ENCODE data around the gene CNTFR.
A peak's percentile ranks its signal among the peaks of the same experiment; 100 is the strongest.

CNTFR gene

DNA sequence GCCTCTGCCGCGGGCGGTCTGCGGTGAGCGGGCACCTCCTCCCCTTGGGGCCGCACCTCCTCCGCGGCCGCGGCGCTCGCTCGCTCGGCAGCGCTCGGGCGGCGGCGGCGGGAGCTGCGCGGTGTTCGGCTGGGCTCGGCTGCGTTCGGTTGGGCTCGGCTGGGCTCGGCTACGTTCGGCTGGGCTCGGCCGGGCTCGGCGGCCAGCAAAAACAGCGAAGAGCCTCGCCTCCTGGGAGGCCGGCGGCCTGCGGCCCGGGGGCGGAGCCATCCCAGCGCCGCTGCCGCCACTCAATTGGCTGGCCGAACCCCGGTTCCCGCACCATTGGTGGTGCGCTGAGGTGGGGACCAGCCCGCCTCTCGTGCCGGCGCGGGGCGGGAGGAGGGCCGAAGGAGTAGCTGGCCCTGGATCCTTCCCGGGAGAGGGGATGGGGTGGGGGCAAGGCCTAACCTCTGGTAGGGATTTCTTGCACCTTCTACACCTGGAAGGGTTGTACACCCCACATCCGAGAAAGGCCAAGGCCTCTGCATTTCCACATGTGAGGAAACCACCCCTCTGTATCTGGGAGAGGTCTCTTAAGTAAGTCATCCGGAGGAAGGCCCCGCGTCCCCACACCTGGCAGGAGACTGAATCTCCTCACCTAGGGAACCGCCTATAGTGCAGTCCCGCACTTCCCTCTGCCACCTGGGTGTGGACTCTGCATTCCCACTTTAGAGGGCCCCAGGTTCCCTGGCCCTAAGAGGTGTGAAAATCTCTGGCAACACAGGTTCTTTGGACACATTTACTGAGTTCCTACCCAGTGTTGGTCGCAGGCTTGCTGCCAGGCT lies 66.3 kb downstream of the CNTFR start, which contains the start of gene ENHO:
TSS of gene ENHO (minus strand) at position 20 of the 827 bp plus-strand sequence. CDS start 1,295 bp downstream, outside the sequence.
- peak; percentile 86 for DNase-seq (ENCODE audit: low spot score)

- DNase-seq (ENCODE audit: low spot score), result peak; percentile 47
These were observed 67.2 kb downstream of the CNTFR start for GRCh38 chr9:34522091-34522887.

GRCh38 chr9:34521406-34522045 lies 68.0 kb downstream of the CNTFR start:
- no peak for DNase-seq (ENCODE audit: low spot score)

DNA sequence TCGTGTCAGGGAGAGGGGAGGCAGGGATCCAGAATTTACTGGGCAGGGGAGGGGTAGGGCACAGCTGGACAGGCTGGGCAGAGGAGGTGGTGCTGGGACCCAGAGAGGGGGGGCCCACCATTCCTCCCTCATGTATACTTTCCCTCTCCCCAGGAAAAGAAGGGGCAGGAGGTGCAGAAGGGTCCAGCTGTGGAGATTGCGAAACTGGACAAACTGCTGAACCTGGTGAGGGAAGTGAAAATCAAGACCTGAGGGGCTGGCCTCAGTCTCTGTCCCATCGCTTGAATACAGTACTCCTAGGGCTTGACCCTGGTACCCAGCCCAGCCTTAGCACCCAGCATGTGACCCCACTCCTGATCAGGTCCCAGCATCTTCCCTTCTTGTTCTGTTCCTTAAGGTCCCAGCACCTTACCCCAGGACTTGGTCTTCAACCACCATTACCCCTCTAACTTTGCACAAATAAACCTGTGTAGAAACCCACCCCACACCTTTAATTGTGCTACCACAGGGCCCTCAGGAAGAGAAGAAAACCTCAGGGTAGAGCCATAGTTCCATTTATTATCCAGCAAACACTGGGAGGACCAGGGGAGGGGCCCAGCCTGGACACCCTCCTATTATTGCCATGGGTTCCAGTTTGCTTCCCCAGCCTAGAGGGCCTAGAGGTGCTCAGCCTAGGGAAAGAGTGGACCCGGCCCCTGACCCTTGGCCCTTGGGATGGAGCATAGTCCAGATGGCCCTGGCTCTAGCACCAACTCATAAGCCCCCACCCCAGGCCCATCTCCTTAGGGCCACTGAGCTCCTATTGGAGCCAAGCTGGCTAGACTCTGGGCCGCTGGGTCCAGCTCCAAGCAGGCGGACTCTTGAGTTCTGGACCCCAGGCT lies 68.8 kb downstream of the CNTFR start:
- DNase-seq (ENCODE audit: low spot score), result no peak

DNA sequence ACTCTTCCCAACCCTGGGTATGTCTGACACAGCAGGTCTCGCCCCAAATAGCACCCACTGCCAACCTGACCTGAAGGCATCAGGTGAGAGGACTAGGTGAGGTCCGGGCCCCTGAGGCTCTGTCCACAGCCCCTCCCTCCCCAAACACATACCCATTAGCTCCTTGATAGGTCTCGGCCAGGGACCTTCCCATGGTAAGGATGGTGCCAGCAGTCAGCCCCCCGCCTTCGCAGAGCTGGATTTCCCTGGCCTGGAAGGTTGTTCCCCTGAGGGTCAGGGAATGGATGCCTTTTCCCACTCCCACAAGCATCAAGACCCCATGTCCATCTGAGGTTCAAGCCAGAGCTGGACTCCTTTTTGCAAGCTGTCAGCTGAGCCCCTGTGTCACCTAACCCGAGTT lies 69.4 kb downstream of the CNTFR start:
- no peak for DNase-seq (ENCODE audit: low spot score)

DNA sequence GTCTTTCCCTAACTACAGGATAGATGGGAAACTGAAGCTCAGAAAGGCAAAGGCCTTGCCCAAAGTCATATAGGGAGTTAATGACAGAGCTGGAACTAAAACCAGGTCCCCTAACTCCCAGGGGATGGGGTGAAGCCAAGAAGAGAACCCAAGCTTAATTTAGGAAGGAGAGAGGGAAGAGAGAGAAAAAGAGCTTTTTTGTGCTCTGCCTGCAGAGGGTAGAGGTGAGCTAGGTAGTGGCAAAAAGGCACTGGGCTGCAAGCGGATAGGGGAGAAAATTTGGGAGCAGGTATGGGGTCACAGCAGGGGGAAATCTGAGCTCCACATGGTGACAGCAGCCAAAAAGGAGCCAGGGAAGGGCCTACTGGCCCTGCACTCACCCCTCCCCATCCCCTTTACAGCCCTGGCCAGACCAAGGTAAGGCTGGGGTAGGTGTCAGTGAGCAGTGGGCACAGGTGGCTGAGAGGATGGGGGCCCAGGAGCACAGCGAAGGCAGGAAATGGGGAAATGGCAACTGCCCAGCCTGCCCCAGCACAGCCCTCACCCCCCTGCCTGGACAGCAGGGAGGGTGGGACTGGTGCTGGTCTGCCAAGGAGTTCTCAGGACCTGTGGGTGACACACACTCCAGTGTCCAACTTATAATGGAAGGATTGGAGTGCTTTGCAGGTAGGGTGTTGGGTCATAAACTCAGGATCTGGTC lies 70.1 kb downstream of the CNTFR start:
- DNase-seq (ENCODE audit: low spot score), result no peak

DNA sequence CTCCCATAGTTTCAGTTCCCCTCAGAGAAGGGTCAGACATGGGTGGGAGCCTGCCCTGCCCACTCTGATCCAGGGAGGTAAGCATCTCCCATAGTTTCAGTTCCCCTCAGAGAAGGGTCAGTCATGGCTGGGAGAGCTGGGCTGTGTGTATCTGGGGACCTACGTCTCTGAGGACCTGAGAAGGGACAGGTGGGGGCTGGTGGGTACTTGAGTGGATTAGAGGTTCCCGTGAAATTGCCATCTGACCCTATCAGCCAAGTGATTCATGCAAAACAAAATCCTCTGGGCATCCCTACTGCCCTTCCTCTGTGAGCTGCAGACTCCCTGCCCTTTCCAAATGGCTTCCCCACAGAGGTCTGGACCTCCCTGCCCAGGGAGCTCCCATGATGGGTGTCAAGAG lies 70.6 kb downstream of the CNTFR start:
- no peak for DNase-seq (ENCODE audit: low spot score)

- DNase-seq (ENCODE audit: low spot score), result no peak
These were observed 71.4 kb downstream of the CNTFR start for GRCh38 chr9:34518110-34518616.

- no peak for DNase-seq (ENCODE audit: low spot score)
These were observed 72.3 kb downstream of the CNTFR start for GRCh38 chr9:34517185-34517584.

DNA sequence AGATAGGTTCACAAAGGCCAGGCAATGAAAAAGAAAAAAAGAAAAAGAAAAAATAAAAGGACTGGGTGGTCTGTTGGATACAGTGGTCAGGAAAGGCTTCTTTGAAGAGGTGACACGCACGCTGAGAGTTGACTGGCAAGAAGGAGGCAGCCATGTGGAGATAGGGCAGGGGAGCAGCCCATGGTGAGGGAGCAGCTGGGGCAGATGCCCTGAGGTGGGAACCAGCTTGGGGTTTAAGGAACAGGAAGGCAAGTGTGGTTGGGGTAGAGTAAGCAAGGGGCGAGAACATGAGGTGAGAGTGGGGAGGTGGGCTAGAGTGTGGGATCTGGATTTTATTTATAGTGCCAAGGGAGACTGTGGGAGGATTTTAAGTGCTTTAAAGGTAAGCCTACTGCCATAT lies 73.6 kb downstream of the CNTFR start:
- no peak for DNase-seq (ENCODE audit: low spot score)

DNA sequence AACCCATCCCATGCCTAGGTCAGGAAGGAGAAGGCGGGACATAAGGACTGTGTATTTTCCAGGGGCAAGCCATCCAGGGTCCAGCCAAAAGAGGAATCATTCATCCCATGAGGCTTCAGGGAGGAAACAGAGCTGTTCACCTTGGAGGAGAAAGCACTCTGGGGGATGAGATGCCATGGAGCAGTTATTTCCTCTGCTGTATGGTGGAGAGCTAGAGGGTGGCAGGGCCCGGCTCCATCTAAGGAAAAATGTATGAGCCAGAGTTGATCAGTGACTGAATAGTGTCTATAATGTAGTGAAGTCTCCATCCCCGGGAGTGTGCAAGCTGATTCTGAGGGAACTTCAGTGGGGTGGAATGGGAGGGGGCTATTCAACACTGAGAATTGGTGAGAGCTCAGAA lies 74.7 kb downstream of the CNTFR start:
- no peak for DNase-seq (ENCODE audit: low spot score)

GRCh38 chr9:34514401-34514800 lies 75.1 kb downstream of the CNTFR start:
- DNase-seq (ENCODE audit: low spot score), result no peak

DNA sequence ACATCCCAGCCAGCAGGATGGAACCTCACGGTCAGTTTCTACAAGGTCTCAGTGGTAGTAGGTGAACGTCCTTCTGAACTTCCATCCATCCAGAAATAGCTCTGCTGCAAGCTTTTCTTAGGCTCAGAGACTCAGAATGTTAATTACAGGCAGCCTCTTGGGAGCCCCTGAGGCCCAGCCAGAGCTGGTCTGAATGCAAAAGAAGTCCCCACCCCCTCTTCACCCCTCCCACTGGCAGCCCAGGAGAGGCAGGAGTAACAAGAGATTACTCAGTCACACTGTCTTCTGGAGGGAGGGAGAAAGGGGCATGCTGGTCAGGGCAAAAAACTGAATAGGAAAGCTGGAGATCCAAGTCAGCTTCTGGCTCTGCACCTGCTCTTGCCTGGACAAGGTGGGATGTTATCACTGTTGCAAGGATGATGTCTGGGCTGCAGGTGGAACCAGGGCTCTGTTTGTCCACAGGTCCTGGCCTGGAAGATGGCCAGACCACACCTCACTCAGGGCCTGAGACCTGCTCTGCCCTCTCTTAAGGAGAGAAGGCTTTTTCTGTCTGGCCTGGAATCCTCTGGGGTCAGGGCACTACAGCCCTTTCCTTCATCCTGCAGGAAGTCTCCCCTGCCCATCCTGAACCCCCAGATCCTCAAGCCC lies 75.8 kb downstream of the CNTFR start:
- DNase-seq (ENCODE audit: low spot score), result peak; percentile 17

DNA sequence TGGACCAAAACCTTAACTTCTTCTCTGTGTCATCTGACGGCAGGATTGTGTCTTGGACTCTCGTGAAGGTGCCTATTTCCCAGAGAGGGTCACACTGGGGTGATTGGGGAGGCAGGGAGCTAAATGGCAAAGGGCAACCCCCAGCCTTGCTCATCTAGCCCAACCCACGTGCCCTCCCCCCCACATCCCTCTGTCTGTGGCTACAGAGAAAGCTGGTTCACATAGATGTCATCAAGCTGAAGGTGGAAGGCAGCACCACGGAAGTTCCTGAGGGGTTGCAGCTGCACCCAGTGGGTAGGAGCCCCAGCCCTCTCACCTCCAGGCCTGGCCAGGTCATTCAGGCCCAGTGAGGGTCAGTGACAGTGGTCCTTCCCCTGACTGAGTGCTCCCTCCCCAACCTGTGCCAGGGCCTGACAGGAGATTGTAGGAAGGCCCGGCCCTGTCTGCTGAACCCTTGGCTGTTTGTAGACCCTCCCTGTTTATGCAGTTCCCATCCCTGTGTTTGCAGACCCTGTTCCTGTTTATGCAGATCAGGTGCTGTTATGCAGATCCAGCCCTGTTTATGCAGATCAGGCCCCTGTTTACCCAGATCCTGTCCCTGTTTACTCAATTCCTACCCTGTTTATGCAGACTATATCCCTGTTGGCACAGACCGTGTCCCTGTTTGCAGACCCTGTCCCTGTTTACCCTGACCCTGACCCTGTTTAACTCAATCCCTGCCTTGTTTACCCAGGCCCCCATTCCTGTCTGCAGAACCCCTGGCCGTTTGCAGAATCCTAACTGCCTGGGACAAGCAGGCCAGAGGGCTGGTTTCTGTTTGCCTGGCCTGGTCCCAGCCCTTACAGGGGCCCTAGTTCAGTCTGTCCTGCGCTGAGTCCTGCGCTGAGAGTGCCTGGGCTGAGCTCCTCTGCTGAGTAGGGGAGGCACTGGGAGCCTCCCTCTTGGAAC lies 77.1 kb downstream of the CNTFR start:
- peak; percentile 17 for DNase-seq (ENCODE audit: low spot score)

- no peak for DNase-seq (ENCODE audit: low spot score)
These were observed 78.7 kb downstream of the CNTFR start for GRCh38 chr9:34510497-34511468.

- DNase-seq (ENCODE audit: low spot score), result no peak
These were observed 80.6 kb downstream of the CNTFR start for GRCh38 chr9:34508951-34509350.

DNA sequence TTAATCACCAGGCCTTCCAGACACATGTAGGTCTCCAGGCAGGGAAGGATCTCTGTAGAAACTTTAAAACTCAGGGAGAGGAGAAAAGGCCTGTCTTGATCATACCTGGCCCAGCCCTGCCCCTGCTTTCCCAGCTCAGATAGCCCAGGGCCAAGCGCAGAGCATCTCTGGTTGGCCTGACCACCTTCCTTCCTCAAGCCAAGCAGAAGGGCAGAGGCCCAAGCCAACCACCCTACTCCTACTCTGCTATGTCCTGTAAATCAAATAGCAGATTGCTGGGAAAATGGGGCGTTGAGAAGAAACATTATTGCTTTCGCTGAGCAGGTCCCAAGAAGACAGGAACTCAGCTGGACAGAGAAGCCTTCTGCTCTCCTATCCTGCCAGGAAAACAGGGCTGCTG lies 81.1 kb downstream of the CNTFR start:
- no peak for DNase-seq (ENCODE audit: low spot score)

- no peak for DNase-seq (ENCODE audit: low spot score)
These were observed 81.6 kb downstream of the CNTFR start for GRCh38 chr9:34507966-34508365.
